Fibroblast of mammary gland (primary cell): ENCODE data around the gene SLIRP.
"Not testable (repeated sequence)": the region's sequence is repeated elsewhere in the genome, so short reads cannot be mapped to it uniquely, and the experiment has no call there.

Source experiments
- DNase-seq: peaks from one replicate; pipeline ENCODE4 v3.0.0-alpha.2; 2010; ENCODE audit warnings: low read depth
- H3K4me3 ChIP-seq: 2 replicates; pipeline ENCODE4 v1.5.1; 2011; ENCODE audit warnings: low read depth, mild to moderate bottlenecking, low read length, moderate library complexity; ENCODE audit not compliant: control insufficient read depth
- TF ChIP-seq, protein P1 (sequence below): conservative IDR thresholded peaks from 2 replicates; pipeline ENCODE4 v1.5.1; 2011; ENCODE audit warnings: low read depth, low read length, inconsistent platforms; ENCODE audit not compliant: control insufficient read depth, insufficient read depth

The SLIRP gene

DNA sequence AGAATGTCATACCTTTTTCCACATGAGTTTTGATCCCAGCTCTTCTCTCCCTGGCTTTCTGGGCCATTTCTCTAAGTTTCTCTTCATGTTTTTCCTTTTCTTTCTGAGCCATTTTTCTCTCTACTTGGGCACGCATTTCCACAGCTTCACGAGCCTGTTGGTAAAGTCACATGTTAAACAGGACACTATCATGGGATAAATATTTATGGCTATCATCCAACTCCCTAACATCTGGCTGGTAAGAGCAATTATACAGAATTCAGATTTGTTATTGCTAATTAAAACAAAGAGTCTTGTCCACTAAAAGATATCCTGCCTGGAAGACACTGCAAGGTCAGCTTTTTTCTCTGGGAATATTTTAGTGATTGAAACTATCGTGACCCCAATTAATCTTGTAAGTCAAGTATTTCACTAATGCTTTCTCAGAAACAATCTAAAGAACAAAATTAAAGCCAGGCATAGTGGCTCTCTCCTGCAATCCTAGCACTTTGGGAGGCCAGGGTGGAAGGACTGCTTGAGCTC, 23.1 kb downstream of the SLIRP start:
- peak; percentile 55 for DNase-seq
- TF ChIP-seq, protein P1, sequence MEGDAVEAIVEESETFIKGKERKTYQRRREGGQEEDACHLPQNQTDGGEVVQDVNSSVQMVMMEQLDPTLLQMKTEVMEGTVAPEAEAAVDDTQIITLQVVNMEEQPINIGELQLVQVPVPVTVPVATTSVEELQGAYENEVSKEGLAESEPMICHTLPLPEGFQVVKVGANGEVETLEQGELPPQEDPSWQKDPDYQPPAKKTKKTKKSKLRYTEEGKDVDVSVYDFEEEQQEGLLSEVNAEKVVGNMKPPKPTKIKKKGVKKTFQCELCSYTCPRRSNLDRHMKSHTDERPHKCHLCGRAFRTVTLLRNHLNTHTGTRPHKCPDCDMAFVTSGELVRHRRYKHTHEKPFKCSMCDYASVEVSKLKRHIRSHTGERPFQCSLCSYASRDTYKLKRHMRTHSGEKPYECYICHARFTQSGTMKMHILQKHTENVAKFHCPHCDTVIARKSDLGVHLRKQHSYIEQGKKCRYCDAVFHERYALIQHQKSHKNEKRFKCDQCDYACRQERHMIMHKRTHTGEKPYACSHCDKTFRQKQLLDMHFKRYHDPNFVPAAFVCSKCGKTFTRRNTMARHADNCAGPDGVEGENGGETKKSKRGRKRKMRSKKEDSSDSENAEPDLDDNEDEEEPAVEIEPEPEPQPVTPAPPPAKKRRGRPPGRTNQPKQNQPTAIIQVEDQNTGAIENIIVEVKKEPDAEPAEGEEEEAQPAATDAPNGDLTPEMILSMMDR: no peak
- no peak overlapping the region for H3K4me3 ChIP-seq

DNA sequence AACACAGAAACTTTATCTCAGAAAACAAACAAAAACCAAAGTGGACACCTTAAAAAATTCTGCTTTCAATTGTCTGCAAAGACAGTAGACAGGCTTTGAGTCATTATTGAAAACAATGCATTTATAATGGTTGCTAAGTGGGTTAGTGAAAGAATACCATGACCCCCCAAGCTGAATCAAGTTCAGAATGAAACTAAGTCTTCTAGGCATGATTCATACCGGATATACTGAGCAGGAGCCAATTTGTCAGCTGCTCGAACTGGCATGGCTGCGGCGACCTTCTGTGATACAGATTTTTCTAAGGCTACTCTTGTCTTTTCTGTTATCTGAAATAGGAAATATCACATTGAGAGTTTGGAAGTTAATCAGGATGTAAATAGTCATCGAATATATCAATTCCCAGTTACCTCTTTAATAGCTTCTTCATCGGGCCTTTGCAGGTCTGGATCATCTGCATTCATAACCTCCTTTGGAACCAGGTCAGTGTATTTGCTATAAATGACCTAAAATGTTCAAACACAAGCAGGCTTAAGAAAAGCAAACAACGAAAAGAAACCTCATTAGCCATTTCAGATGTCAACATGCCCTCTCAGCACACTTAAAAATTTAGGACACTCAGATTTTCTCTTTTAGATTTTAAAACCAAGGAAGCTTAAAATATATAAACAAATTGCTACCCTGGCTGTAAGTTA, 30.8 kb downstream of the SLIRP start:
- TF ChIP-seq, protein P1: no peak
- peak; percentile 66 for DNase-seq
- no peak overlapping the region for H3K4me3 ChIP-seq

DNA sequence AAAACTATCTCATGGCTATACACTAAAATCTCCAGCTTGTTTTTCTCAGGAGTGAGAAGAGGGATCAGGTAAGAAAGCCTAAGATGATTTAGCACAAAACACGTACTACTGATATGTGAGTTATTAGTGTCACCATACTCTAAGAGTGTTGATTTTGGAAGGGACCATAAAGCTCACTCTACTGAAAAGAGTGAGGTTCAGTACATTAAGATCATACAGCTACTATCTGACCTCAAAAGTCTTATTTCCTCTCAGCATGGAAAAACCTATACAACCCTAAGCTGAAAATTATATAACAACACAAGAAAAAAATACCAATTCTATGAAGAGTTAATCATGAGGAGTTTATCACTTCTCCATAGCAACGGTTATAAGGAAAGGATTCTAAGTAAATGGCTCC, 33.5 kb downstream of the SLIRP start:
- H3K4me3 ChIP-seq: no peak overlapping the region
- TF ChIP-seq, protein P1: no peak
- no peak for DNase-seq

DNA sequence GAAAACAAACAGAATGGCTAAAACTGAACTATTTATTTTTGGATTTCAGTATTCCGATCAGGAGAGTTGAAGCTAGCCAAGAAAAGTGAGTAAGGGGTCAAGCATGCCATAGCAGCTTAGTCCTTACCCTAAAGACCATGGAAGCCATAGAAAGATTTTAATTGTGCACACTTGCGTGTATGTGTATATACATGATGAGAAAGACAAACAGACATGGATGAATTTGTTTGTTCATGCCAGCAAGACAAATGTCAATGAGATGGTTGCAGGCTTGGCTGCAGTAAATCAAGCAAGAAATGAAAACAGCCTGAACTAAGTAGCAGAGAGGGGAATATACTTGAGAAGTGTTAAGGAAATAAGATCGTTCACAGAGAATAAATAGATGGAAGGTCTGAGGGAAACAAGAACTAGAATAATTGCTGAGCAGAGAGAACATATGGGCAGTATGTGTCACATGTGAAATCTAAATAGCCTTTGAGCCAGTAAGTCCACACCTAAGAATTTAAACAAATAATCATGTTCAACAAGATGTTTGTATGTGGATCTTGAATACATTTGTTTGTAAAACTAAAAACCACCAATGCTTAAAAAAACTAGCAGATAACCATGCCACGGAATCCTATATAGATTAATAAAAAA, 38.3 kb downstream of the SLIRP start:
- TF ChIP-seq, protein P1: no peak
- no peak overlapping the region for H3K4me3 ChIP-seq
- no peak for DNase-seq

DNA sequence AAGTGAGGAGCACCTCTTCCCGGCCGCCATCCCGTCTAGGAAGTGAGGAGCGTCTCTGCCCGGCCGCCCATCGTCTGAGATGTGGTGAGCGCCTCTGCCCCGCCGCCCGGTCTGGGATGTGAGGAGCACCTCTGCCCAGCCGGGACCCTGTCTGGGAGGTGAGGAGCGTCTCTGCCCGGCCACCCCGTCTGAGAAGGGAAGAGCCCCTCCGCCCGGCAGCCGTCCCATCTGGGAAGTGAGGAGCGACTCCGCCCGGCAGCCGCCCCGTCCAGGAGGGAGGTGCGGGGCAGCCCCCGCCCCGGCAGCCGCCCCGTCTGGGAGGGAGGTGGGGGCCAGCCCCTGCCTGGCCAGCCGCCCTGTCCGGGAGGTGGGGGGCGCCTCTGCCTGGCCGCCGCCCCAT, 39.5 kb downstream of the SLIRP start:
- not testable (repeated sequence) for DNase-seq, H3K4me3 ChIP-seq

DNA sequence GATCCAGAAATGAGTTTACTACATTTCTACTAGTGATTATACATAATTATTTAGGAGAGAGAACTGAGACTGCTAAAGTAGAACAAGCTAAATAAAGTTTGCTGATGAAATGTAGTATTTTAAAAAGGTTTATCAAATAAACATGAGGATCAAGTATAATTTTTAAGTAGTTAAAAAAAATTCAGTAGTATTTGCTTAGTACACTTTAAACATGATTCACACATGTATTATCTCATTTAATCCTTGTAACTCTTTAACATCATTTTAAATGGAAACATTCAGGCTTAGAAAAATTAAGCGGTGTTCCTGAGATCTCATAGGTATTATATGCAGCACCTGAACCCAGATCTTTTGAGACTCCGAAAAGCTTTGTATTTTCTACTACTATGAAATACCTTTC, 44.4 kb downstream of the SLIRP start:
- TF ChIP-seq, protein P1: no peak
- no peak for DNase-seq
- H3K4me3 ChIP-seq: no peak overlapping the region

DNA sequence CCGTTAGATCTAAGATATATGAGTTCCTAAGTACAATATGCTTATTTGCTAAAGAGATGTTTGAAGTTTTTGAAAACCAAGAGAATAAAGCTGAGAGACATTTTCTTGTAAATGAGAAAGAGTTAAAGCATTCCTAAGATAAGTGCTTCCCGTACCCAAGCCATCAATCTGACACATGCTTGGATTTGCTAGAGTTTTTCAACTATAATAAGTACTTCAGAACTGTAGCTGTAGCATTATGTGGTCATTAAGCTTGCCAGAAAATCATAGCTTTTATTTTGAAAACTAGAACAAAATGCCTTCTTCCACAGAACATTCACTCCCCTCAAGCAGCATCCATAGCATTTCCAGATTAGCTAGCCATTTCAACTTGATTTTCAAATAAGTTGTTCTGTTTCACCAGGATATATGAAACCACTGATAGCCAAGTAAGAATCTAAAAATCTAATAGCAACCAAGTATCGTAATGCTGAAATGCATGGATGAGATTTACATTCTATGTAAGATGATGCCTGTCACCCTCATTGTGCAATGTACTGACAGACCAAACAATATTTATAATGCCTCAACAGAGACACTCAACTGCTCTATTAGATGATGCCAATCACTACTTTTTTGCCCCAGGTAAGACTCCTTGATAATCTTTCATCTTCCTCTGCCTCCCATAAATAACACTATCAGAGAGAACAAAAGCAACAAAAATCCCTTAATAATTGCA, 45.1 kb downstream of the SLIRP start:
- no peak for DNase-seq
- TF ChIP-seq, protein P1: no peak
- H3K4me3 ChIP-seq: no peak overlapping the region
